NCI-H146 treated with DMSO at 0.1 percent for 48 hours (cell line): Measurements from ENCODE around the gene CYB561D2.

Experiments
- DNase-seq: peaks from one replicate; lab custom pipeline; 2025; ENCODE audit not compliant: unreplicated experiment; lab: John Stamatoyannopoulos, UW

CYB561D2 gene

DNA sequence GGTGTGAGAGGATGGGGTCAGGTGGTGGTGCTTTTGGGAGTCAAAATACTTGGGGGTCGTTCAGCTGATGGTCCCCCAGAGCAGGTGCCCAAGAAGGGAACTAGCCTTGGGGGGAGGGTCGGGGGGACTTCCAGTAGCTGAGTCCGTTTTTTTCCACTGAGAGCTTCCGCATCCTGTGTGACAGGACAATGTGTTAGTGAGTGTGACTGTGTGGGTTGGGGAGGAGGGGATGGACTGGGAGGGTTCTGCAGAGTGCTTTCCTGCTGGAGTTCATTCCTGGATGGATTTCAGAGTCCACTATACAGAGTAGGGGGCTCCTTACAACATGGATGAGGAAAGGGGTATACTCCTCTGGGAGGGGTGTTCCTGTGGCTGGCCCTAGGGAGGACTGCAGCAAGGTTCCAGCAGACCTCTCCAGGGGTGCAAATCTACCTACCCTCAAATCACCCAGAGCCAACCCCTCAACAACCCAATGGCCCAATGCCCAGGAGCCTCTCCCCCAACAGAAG lies 27.5 kb upstream of the CYB561D2 start:
- DNase-seq, result no peak

DNA sequence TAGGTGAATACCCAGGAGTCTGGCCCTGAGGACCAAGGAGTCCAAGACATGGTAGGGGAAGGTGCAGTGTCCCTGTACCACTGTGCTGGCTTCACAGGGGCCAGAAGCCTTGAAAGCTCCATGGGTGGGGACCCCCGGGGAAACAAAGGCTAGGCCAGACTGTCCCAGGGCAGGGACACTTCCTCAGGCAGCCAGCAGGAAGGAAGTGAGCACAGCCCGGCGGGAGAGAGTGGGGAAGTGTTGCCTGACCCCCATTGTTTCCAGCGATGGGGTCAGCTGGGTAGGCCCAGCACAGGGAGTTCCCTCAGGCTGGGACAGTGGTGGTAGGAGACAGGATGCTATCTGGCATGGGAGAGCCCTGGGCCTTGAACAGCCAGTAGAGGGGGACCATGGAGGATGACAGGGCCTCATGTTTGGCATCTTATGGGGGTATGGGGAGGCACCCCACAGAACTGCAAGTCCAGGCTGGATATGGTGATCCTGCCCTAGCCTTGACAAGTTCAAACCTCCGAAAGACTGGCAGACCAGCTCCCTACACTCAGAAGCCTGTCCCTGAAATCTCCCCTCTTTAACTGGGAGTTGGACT lies 27.0 kb upstream of the CYB561D2 start:
- DNase-seq, result no peak

DNA sequence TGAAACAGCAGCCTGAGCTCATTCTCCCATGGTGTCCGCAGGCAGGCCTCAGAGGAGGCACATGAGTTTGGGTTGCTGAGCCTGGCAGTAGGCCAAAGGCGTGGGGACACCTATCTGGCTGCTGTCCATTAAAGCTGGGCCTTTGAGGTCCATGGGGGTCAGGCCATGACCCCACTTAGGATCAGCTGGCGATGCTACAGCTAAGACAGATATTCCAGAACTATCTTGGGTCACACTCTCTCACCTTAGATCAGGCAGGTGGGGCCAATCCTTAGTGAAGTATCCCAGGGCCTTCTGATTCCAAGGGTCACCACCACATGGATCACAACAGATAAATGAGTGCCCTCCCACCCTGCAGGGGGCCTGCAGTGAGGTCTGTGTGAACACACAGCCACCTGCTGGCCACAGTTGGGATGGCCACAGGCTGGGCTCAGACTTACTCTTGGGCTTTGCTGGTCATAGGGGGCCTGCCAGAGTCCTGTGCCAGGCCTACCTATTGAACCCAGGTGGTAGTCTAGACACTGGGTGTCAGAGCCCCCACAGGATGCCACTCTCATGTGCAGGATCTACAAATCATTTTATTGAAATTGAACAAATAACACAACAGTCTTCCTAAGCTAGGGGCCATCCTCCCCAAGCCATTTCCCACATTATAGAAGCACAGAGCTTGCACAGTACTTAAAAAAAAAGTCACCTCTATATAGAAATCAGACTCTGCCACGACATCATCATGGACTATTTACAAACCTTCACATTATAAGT lies 26.1 kb upstream of the CYB561D2 start:
- peak; percentile 1 for DNase-seq

DNA sequence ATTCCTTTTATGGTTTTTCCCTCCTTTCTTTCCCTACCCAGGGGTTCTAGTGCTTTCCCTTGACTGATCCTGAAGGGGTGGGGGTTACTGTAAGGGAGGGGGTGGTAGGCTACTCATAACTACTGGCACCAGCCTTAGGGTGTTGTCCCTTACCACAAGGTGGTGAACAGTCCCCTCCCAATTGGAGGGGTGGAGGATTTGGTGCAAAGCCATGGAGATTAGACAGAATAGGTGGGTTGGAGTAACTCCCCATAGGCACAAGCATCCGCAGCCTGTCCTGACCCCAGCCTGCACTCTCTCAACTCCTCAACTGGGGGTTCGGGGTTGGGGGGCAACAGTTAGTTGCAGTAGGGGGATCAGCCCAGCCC lies 25.6 kb upstream of the CYB561D2 start:
- DNase-seq, result no peak

DNA sequence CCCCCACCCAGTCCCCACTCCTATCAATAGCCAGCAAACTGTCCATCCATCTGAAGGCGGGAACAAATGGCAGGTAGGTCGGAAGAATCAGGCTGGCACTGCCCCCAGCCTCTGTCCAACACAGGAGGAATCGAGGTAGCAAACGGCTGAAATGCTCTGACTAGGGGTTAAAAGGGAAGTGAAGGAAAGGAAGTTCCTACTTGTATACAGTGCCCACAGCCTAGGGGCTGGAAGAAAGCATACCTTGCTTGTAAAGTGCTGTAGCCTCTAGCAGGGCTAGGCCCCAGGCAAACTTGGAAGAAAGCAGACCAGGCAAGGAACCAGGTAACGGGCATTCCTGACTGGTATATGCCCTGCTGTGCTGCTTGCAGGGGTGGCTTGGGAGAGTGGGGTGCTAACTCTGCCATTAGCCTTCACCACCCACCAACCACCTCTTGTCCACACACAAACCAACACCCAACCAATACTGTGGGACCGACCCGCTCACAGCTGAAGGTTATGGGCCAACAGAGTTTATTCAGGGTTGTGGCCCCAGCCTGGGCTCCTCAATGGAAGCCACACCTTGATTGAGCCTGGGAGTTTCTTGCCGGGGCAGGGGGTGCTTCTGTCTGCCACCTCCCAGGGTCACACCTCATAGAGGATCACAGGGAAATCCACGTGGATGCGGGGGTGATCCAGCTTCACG lies 25.0 kb upstream of the CYB561D2 start:
- DNase-seq, result no peak

DNA sequence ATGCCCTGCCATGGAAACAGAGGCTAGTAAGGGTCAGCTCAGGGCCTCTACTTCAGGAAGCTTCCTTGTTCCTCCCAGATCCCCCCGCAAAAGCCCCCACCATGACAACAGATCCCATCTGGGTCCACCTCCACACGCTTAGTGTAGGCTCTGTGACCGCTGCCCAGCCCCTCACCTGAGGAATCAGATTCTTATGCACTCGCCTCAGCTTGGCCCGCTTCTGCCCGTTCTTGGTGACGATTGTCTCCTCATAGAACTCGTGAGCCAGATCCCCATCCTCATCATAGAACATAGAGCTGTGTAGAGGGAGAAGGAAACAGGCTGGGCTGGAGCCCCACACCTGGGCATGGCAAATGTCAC lies 24.5 kb upstream of the CYB561D2 start:
- no peak for DNase-seq

DNA sequence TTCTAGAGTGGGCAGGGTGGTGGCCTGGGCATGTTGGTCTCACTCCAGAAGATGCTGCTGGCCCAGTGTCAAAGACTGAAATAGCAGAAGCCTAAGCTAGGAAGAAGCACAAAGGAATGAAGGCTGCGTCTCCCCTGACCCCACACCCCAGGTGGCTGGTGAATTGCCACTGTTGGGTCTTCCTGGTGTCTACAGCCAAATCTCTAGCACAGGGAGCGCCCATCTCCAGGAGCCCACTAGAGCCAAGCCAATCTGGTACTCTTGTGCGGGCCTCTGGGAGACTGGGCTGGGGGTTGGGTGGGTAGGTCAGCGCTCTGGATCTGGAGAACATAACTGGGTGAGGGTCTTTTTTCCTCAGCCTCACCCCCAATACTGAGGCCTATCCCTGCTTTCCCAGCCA lies 23.5 kb upstream of the CYB561D2 start:
- no peak for DNase-seq

DNA sequence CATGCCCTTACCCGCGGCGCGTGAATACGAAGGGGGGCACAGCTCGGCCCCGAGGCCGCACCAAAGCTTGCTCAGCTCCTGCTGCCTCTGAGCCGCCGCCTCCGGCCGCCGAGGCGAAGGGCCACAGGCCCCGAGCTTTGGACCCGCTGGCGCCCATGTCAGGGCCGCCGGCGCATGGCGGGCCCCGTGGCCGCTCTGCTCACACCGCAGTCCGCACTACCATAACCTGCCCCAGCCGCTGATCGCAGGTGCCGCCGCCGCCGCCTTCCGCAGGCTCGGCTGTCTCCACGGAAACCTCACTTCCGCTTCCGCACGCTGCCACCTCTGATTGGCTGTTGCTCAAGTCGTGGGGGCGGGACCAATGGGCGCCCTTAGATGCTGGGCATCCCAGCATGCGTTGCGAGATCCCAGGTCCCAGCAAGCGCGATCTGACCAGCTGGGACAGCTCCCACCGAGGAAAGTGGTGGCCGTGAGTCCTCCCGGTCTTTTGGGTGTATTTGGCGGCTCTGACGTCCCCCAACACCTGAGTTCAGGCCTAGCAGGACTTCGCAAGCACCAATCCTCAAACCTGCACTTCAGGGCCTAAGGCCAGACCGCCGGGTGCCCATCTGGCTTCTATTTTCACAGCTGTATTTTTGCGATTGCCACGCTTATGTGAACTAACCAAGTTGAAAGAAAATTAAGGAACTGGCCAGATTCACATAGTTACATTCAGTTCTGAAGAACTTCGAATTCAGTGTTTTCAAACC lies 22.5 kb upstream of the CYB561D2 start, which contains the start of gene TUSC2:
TSS of gene TUSC2 (minus strand) at position 281 of the 749 bp plus-strand sequence. CDS start at position 157, 124 bp downstream.
- peak; percentile 78 for DNase-seq

DNA sequence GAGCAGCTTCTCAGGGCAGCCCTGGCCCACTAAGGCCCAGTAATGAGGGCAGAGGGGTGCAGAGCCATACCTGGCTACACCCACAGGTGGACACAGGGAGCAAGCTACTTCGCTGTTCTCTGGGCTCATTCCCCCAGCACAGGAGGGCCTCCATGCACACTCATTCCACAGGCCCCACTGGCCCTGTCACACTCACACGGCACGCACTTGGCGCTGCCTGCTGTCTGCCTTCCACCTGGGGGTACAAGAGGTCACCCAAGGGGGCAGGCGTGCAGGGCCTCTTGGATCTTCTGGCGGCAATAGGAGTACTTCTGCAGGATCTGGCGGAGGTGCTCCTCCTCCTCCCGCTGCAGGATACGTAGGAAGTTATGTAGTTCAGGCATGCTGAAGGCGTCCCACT lies 20.3 kb upstream of the CYB561D2 start:
- DNase-seq, result no peak

DNA sequence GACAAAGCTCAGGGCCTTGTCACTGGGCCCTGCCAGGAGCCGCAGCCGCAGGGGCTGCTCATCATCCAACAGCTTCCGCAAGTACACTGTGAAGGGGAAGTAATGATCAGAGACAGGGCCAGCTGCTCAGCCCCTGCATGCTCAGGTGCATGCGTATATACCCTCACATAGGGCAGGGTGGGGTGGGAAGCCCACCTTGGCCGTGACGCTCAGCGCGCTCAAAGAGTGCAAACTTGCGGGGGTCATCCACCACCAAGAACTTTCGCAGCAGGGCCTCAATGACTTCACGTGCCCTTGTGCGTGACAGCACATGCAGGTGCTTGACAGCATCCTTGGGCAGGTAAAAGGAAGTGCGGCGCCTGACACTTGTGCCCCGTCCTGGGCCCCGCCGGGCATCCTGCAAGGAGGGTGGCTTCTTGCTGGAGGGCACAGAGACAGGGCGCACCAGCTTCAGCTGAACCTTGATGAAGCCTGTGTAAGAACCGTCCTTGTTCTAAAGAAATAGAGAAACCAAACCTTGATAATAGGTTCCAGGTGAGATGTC lies 19.2 kb upstream of the CYB561D2 start:
- no peak for DNase-seq

DNA sequence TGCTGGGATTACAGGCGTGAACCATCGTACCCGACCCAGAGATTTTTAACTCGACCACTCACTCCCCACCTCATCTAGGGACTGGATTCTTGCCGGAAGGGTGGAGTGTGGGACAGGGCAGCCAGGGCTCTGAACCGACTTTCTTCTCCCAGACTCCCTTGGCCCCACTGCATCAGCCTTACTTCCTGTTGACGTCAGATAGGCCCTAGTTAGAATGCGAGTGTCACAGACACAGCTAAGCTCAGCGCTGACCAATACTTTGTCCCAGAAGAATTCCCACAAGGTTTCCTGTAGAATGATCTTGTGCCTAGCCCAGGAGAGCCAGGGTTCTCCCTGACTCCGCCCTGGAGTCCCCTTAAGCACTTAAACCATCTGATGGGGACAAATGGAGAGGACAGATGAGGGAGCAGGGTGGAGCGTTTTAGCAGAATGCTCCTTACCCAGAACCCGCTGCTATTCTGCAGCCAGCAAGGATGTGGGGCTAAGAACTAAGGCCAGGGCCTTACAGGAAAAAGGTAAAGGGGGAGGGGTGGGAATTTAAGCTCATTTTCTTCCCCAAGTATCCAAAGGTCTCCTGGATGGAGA lies 16.8 kb upstream of the CYB561D2 start:
- DNase-seq, result no peak

DNA sequence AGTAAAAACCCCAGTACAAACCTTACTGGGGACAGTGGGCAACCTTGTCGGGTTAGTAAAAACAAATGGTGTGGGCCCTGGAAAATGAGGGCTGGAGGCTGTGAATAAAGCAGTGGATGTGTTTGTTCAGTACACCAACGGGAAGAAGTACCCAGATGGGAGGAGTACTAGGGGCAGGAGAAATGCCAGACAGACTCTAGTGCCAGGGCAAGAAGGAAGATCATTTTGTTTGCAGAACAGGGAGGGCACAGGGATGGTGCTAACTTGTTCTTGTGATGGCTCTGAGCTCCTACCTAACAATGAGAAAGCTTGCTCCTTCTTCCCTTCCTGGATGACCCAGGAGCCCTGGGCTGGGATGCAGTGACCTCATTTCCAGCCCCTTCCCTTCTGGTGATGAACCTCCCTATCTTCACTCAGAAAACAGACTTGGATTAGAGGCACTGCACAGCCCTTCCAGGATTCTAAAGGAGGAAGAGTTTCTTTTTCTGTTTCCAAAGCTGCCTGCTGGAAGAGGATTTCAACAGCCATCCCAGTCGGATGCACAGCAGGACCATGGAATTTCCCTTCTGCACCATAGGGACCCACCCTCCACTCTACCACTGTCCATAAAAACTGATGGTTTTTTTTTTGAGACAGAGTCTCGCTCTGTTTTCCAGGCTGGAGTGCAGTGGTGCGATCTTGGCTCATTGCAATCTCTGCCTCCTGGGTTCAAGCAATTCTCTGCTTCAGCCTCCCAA lies 16.2 kb upstream of the CYB561D2 start:
- no peak for DNase-seq

DNA sequence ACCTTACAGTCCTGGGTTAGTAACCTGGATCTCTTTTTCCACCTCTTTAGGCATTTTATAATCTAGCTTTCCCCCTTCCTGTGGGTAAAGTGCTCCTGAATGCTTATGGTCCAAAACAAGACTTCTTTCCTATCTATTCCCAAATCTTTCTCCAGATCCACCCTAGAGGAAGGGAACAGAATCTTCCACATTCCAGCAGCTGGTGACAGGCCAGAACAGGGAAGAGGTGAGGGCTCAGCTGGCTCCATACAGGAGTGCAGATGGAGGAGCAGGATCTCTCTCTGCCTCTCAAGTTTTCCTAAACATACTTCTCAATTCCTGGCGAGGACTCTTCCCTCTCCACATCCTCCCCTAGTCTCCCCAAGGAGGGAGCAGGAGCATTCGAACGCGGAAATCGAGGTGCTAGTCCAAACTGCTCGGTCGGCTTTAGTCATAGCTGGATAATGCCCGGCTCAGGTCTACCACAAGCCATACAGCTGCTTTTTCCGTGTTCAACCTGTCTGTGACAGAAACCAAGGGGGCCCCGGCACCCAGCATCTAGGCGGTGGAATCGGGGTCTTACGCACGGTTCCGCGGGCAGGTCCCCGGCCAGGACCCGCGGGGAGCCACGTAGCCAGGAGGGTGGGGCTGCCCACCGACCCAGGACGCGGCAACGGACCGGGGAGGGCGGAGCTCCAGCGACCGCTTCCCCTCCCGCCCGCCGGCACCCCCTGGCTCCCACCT lies 14.0 kb upstream of the CYB561D2 start:
- DNase-seq, result no peak

DNA sequence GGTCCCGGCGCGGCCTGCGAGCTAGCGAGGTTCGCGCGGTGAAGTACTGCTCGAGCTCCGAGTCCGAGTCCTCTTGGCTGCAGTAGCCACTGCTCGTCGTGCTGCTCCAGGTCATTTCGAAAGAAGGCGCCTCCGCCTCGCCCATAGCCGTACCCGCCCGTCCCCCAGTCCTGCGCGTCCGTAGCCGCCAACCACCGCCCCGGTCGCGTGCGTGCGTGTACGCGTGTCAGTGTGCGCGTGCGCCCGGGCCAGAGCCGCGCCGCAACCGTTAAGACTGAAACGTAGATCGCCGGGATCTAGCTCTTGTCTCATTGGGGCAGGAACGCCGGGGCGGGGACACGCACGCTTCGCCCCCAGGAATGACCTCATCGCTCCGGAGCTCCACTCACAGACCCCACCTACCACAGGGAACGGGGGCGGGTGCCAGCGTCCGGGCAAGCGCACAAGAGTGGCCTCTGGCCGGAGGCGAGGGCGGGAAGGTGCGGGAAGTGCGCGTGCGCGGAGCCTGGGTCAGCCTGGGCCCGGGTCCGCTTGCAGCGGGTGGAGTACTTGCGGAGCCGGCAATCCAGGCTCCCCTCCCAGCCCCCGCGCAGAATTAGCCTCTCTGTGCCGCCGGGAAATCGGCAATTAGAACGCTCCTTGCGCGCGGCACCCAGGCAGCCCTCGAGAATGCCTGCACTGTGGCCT lies 13.3 kb upstream of the CYB561D2 start:
- peak; percentile 90 for DNase-seq

DNA sequence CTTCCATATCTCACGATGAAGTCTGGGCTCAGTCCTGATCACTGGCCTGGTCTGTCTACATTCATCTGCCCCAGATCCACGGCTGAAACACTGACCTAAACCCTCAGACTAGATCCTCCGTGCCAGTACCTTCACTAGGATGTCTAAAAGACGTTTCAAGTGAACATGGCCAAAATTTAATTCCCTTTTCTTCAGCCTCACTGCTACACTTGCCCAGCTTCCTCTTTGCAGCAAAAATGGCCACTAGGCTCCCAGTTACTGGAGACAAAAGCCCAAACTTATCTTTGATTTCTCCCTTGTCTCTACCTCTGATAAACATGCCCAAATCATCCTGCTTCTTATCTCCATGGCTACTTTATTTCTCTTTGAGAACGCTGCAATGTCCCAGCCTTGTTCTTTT lies 11.7 kb upstream of the CYB561D2 start:
- no peak for DNase-seq

DNA sequence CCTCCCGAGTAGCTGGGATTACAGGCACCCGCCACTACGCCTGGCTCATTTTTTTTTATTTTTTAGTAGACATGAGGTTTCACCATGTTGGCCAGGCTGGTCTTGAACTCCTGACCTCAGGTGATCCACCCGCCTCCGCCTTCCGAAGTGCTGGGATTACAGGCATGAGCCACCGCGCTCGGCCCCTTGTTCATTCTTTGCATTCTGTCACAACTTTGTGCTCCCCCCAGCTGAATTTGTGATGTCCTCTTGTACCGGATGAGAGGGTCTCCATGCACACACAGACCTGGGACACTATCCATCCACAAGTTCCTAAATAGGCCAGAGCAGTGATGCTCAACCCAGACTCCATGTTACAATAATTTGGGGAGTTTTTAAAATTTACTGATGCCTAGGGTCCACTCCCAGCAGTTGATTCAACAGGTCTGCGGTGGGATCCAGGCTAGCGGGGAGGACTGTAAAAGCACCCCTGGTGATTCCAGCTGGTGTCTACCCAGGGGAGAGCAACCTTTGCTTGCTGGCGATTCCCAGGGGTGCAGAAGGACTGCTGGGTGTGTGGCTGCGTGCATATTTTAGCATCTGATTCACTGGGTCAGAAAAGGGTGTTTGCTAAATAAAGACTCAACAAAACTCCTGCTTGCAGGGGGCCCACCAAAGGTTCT lies 11.0 kb upstream of the CYB561D2 start:
- DNase-seq, result no peak

DNA sequence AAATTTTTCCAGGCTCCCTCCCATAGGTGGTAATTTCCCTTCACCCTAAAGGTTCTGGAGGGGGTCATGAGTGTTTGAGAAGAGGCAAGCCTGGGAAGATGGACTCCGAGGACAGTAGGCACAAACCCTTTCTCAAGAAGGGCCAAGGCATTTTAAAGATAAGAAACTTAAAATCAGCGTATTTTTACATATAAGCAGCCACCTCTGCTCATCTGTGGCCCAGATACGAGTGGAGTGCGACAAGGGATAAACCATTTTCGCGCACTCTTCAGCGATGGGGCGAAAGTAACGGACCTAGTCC lies 10.6 kb upstream of the CYB561D2 start:
- DNase-seq, result no peak

DNA sequence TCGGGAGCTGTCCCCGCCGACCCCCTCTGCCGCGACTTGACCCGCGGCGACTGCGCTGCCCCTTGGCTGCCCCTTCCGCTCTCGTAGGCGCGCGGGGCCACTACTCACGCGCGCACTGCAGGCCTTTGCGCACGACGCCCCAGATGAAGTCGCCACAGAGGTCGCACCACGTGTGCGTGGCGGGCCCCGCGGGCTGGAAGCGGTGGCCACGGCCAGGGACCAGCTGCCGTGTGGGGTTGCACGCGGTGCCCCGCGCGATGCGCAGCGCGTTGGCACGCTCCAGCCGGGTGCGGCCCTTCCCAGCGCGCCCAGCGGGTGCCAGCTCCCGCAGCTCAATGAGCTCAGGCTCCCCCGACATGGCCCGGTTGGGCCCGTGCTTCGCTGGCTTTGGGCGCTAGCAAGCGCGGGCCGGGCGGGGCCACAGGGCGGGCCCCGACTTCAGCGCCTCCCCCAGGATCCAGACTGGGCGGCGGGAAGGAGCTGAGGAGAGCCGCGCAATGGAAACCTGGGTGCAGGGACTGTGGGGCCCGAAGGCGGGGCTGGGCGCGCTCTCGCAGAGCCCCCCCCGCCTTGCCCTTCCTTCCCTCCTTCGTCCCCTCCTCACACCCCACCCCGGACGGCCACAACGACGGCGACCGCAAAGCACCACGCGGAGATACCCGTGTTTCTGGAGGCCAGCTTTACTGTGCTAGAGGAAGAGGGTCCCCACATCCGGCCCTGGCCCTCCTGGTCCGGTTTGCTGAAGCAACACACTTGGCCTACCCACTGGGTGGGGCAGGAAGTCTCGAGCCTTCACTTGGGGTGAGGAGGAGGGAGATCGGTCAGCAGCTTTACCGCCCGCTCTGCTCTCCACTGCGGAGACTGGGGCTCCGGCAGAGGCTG lies 10.0 kb upstream of the CYB561D2 start, which contains the start of gene RASSF1:
TSS of gene RASSF1 (minus strand) at position 389 of the 882 bp plus-strand sequence. CDS start at position 358, 31 bp downstream.
- DNase-seq, result no peak
